ENCODE measurements around the gene RASIP1.

- no peak for TF ChIP-seq CTCF (conservative IDR thresholded peaks at IDR 0.05; ENCODE audit: low read length)
- TF ChIP-seq EZH2phosphoT487 (IDR thresholded peaks at IDR 0.05; ENCODE audit: borderline replicate concordance), result no peak
These were observed 826 bp downstream of the RASIP1 start for GRCh38 chr19:48739404-48740163.

All from Loucy (cell line).